ENCODE results near the gene MTHFD1L. TPM values are rescaled to one million over a fixed set of nuclear protein-coding genes. Genes with fewer than 3 reads are reported as not detected.
"Not testable (repeated sequence)": the region's sequence is repeated elsewhere in the genome, so short reads cannot be mapped to it uniquely, and the experiment has no call there.

The MTHFD1L gene
- total and polyA plus RNA-seq, 9 of the 15 experiments (the other 6 are each of a cell fraction or from before 2014, with no cell fraction given): 20.9 to 128 (median 61.0) TPM

DNA sequence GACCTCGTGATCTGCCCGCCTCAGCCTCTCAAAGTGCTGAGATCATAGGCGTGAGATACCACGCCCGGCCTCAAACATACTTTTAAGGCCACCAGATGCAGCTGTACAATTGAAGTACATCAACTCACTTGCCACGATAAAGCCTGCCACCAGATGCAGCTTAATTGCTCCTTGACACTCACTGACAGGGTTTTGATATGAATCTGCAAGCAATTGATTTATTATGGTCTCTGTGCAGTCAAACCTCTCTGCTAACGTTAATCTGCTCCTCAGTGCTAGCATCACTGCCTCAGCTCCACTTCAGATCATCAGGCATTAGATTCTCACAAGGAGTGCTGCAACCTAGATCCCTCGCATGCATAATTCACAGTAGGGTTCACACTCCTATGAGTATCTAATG, 48.9 kb upstream of the MTHFD1L start:
- H3K27me3 ChIP-seq (ENCODE audit: control insufficient read depth in 2 of 2, insufficient read depth in 2 of 2, low read length in 2 of 2): peaks cover 14 to 33% of the 10 kb centered on the region in 2 experiments
- not testable (repeated sequence) for H3K36me3 ChIP-seq (ENCODE audit: control insufficient read depth, insufficient read depth, low read length); H3K4me2 ChIP-seq (ENCODE audit: insufficient read depth, low read length); H2AFZ ChIP-seq (ENCODE audit: low read depth, low read length); FAIRE-seq; H3K27ac ChIP-seq (ENCODE audit: extremely low read depth, low read depth, low read length); DNase-seq (ENCODE audit: extremely low read depth in 1 of 4, low spot score in 3 of 4); BruUV-seq (replicated peaks); H4K20me1 ChIP-seq (replicated peaks; ENCODE audit: control insufficient read depth, insufficient read depth, low read length); H3K9ac ChIP-seq (ENCODE audit: insufficient read depth in 1 of 2, low read depth in 2 of 2, low read length in 2 of 2); H3K79me2 ChIP-seq (ENCODE audit: control insufficient read depth, insufficient read depth, low read length); H3K4me1 ChIP-seq (replicated peaks in 1 of 2; ENCODE audit: control insufficient read depth in 2 of 2, insufficient read depth in 2 of 2, low read length in 2 of 2); H3K9me1 ChIP-seq (ENCODE audit: control insufficient read depth, insufficient read depth, low read length); H3K4me3 ChIP-seq; H3K9me3 ChIP-seq (replicated peaks; ENCODE audit: control insufficient read depth, insufficient read depth, low read depth, low read length)
- intact Hi-C loops (cut with micrococcal nuclease) (loop anchor here (2.0 to 10.0 kb wide), 5 partner anchors 508 to 884 kb away; no protein-coding TSS in a partner anchor), in situ Hi-C loops (cut with MboI) (loop anchor here (5.0 to 25.0 kb wide), 2 partner anchors 516 to 754 kb away; partner anchors contain the start of gene ULBP3)
- ChIA-PET POLR2A (interaction anchor here (0.6 to 2.7 kb wide), 4 partner anchors 9 to 1753 kb away, joined by 3 to 11 read pairs (median 4); no protein-coding TSS in a partner anchor), CTCF (ENCODE audit: low intra/inter-chr PET ratio) (interaction anchor here (0.7 to 4.6 kb wide), 3 partner anchors 398 to 1081 kb away, joined by 3 to 32 read pairs (median 9); no protein-coding TSS in a partner anchor)
- TF ChIP-seq, protein P1, sequence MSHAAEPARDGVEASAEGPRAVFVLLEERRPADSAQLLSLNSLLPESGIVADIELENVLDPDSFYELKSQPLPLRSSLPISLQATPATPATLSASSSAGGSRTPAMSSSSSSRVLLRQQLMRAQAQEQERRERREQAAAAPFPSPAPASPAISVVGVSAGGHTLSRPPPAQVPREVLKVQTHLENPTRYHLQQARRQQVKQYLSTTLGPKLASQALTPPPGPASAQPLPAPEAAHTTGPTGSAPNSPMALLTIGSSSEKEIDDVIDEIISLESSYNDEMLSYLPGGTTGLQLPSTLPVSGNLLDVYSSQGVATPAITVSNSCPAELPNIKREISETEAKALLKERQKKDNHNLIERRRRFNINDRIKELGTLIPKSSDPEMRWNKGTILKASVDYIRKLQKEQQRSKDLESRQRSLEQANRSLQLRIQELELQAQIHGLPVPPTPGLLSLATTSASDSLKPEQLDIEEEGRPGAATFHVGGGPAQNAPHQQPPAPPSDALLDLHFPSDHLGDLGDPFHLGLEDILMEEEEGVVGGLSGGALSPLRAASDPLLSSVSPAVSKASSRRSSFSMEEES (CRISPR knock-in tag; IDR thresholded peaks at IDR 0.05): peak; percentile 34; the same call in 1 of the 2 replicates
- TF ChIP-seq MEIS2 (IDR thresholded peaks at IDR 0.05; ENCODE audit: partially characterized antibody): peak; percentile 76
- TF ChIP-seq, protein P2, sequence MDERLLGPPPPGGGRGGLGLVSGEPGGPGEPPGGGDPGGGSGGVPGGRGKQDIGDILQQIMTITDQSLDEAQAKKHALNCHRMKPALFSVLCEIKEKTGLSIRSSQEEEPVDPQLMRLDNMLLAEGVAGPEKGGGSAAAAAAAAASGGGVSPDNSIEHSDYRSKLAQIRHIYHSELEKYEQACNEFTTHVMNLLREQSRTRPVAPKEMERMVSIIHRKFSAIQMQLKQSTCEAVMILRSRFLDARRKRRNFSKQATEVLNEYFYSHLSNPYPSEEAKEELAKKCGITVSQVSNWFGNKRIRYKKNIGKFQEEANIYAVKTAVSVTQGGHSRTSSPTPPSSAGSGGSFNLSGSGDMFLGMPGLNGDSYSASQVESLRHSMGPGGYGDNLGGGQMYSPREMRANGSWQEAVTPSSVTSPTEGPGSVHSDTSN (CRISPR knock-in tag; IDR thresholded peaks at IDR 0.05; ENCODE audit: low read depth): not testable (repeated sequence)
- TF ChIP-seq, protein P2 (tag; conservative IDR thresholded peaks at IDR 0.05; ENCODE audit: low read depth): peak; percentile 58; the same call in 1 of the 2 replicates
- peak; percentile 12; the same call in 1 of the 3 replicates for ATAC-seq
- 0% methylated on average over 8 of the region's 8 CpGs for WGBS (ENCODE audit: insufficient coverage, low coverage, missing lambda C conversion rate)

All from K562 (cell line).